ENCODE data around the gene PRKG2. TPM values are rescaled to one million over a fixed set of nuclear protein-coding genes. Genes with fewer than 3 reads are reported as not detected.

PRKG2 gene
- total RNA-seq, 1 donor from 2014 or later: 2.3 TPM

DNA sequence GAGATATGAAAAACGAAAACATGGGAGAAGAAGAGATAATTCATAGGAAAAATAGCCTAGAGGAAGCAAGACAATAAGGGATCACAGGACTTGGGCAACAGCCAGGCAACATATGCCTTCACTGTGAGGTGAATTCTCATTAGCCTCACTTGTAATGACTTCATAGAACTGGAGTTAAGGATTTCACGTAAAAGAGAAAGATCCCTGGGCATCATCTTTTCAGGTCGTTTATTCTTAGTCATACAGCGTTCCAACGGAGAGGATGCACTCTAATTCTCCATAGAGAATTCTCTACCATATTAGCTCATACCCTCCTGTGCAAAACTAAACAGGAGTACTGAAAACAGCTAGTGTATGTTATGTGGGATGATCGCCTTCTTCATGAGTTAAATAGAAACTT, 1.4 kb downstream of the PRKG2 start:
- no peaks in the 10 kb centered on the region for H3K36me3 ChIP-seq
- peaks cover 81% of the 10 kb centered on the region for H3K27me3 ChIP-seq
- no peak overlapping the region for H3K4me3 ChIP-seq
- Mint-ChIP-seq H3K4me1 (peaks cover 7% of the 10 kb centered on the region), H3K4me3 (no peak overlapping the region), H3K9me3 (no peaks in the 10 kb centered on the region), H3K27me3 (ENCODE audit: insufficient read depth, low read depth) (peaks cover 17% of the 10 kb centered on the region), H3K27ac (no peak overlapping the region), H3K36me3 (no peaks in the 10 kb centered on the region)
- no peak overlapping the region for H3K9ac ChIP-seq
- DNase-seq (ENCODE audit: low spot score): no peak
- no peaks in the 10 kb centered on the region for H3F3A ChIP-seq (ENCODE audit: low read depth)
- no peaks in the 10 kb centered on the region for H3K79me2 ChIP-seq (ENCODE audit: low read depth)
- H3K4me1 ChIP-seq: peaks cover 7% of the 10 kb centered on the region
- TF ChIP-seq, protein P1, sequence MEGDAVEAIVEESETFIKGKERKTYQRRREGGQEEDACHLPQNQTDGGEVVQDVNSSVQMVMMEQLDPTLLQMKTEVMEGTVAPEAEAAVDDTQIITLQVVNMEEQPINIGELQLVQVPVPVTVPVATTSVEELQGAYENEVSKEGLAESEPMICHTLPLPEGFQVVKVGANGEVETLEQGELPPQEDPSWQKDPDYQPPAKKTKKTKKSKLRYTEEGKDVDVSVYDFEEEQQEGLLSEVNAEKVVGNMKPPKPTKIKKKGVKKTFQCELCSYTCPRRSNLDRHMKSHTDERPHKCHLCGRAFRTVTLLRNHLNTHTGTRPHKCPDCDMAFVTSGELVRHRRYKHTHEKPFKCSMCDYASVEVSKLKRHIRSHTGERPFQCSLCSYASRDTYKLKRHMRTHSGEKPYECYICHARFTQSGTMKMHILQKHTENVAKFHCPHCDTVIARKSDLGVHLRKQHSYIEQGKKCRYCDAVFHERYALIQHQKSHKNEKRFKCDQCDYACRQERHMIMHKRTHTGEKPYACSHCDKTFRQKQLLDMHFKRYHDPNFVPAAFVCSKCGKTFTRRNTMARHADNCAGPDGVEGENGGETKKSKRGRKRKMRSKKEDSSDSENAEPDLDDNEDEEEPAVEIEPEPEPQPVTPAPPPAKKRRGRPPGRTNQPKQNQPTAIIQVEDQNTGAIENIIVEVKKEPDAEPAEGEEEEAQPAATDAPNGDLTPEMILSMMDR (IDR thresholded peaks at IDR 0.05): no peak
- no peak for TF ChIP-seq EZH2phosphoT487 (IDR thresholded peaks at IDR 0.05)
- TF ChIP-seq EZH2 (IDR thresholded peaks at IDR 0.05): no peak
- no peak overlapping the region for H3K4me2 ChIP-seq
- H4K20me1 ChIP-seq (ENCODE audit: low read depth): no peaks in the 10 kb centered on the region
- H3K27ac ChIP-seq: no peak overlapping the region
- H2AFZ ChIP-seq (replicated peaks): no peak overlapping the region
- no peaks in the 10 kb centered on the region for H3K9me3 ChIP-seq (ENCODE audit: low read depth)

DNA sequence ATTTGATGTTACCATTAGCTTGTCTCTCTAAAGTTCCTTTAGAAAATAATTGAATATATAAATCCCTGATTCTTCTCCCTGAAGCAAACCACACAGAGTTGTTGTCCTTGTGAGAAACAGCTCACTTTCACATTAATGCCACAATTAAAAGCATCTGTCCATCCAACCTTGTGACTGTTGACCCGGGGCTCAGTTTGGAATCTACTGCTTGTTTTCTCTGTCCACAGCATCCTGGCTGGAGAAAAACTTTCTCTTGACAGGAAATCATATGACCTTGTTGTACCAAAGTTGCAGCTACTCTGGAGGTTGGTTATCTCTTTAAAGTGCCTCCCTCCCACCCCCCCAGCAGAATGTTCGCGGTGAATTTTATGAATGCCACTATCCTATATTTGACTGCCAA, 3.1 kb downstream of the PRKG2 start:
- Mint-ChIP-seq H3K27ac (no peak overlapping the region), H3K9me3 (no peaks in the 10 kb centered on the region), H3K27me3 (ENCODE audit: insufficient read depth, low read depth) (peaks cover 17% of the 10 kb centered on the region), H3K4me3 (no peak overlapping the region), H3K4me1 (peaks cover 7% of the 10 kb centered on the region), H3K36me3 (no peaks in the 10 kb centered on the region)
- no peak overlapping the region for H3K4me2 ChIP-seq
- H3K9me3 ChIP-seq (ENCODE audit: low read depth): no peaks in the 10 kb centered on the region
- H4K20me1 ChIP-seq (ENCODE audit: low read depth): no peaks in the 10 kb centered on the region
- no peak overlapping the region for H3K27ac ChIP-seq
- H3K36me3 ChIP-seq: no peaks in the 10 kb centered on the region
- H2AFZ ChIP-seq (replicated peaks): no peak overlapping the region
- DNase-seq (ENCODE audit: low spot score): no peak
- H3K79me2 ChIP-seq (ENCODE audit: low read depth): no peaks in the 10 kb centered on the region
- H3K4me1 ChIP-seq: peaks cover 7% of the 10 kb centered on the region
- peaks cover 69% of the 10 kb centered on the region for H3K27me3 ChIP-seq
- H3K4me3 ChIP-seq: no peak overlapping the region
- H3K9ac ChIP-seq: no peak overlapping the region
- H3F3A ChIP-seq (ENCODE audit: low read depth): no peaks in the 10 kb centered on the region
- no peak for TF ChIP-seq EZH2phosphoT487 (IDR thresholded peaks at IDR 0.05)
- TF ChIP-seq EZH2 (IDR thresholded peaks at IDR 0.05): no peak
- TF ChIP-seq, protein P1 (IDR thresholded peaks at IDR 0.05): no peak

DNA sequence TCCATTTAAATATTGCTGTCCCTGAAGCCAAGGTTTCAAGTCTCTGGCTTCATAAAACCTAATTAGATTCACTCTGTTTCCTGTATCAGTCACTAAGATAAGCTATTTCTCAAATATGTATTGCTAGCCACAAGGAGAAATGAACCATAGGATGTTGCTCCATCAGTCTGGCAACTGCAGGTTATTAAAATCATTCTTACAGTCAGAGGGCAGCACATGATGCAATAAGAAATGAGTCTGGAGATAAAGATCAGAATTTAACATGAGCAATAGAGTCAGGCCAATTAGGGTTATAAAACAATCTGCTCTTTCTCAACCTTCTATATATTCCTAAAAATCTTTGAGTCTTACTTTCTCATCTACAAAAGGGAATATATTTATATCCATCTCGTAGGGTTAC, 7.2 kb downstream of the PRKG2 start:
- H4K20me1 ChIP-seq (ENCODE audit: low read depth): no peaks in the 10 kb centered on the region
- H3K4me3 Mint-ChIP-seq: no peak overlapping the region
- no peak overlapping the region for H3K9ac ChIP-seq
- no peak overlapping the region for H3K4me2 ChIP-seq
- H3K27ac Mint-ChIP-seq: no peak overlapping the region
- H3K27me3 ChIP-seq: peaks cover 28% of the 10 kb centered on the region
- H3K27ac ChIP-seq: no peak overlapping the region
- peaks cover 3% of the 10 kb centered on the region for H3K27me3 Mint-ChIP-seq (ENCODE audit: insufficient read depth, low read depth)
- no peaks in the 10 kb centered on the region for H3F3A ChIP-seq (ENCODE audit: low read depth)
- no peaks in the 10 kb centered on the region for H3K9me3 Mint-ChIP-seq
- H3K79me2 ChIP-seq (ENCODE audit: low read depth): no peaks in the 10 kb centered on the region
- no peak for DNase-seq (ENCODE audit: low spot score)
- H3K9me3 ChIP-seq (ENCODE audit: low read depth): no peaks in the 10 kb centered on the region
- no peak overlapping the region for H3K4me3 ChIP-seq
- H3K4me1 Mint-ChIP-seq: no peaks in the 10 kb centered on the region
- no peak overlapping the region for H2AFZ ChIP-seq (replicated peaks)
- H3K36me3 ChIP-seq: no peaks in the 10 kb centered on the region
- no peak for TF ChIP-seq EZH2phosphoT487 (IDR thresholded peaks at IDR 0.05)
- TF ChIP-seq, protein P1 (IDR thresholded peaks at IDR 0.05): no peak
- TF ChIP-seq EZH2 (IDR thresholded peaks at IDR 0.05): no peak
- H3K36me3 Mint-ChIP-seq: no peaks in the 10 kb centered on the region
- H3K4me1 ChIP-seq: no peaks in the 10 kb centered on the region
